GM23338 (cell line): ENCODE results near the gene AIM2. TPM values are rescaled to one million over a fixed set of nuclear protein-coding genes. Genes with fewer than 3 reads are reported as not detected.

Source experiments
- ATAC-seq: fragments of 200-7000 bp; cut with Tn5 transposase; 3 replicates; pipeline ENCODE4 v1.9.1; 2020
- DNase-seq: peaks from one replicate; pipeline ENCODE4 v3.0.0-alpha.2; 2015; ENCODE audit warnings: low spot score
- H2AFZ ChIP-seq: fragments of 200-600 bp; sonication (generic); 2 replicates; pipeline ENCODE4 v1.8.0; 2016; ENCODE audit warnings: antibody characterized with exemption, mild to moderate bottlenecking, moderate library complexity
- H3F3A ChIP-seq: fragments of 200-600 bp; sonication (generic); replicated peaks from 2 replicates; pipeline ENCODE4 v1.8.0; 2017; ENCODE audit warnings: antibody characterized with exemption, mixed run types, low read depth
- H3K27ac ChIP-seq: fragments of 200-600 bp; sonication (generic); 2 replicates; pipeline ENCODE4 v1.6.1; 2016; ENCODE audit warnings: low read depth
- H3K27me3 ChIP-seq: fragments of 200-600 bp; sonication (generic); 2 replicates; pipeline ENCODE4 v1.8.0; 2016; ENCODE audit warnings: mild to moderate bottlenecking, mixed run types, moderate library complexity; ENCODE audit not compliant: insufficient read depth
- H3K36me3 ChIP-seq: fragments of 200-600 bp; sonication (generic); 2 replicates; pipeline ENCODE4 v1.8.0; 2016; ENCODE audit warnings: mild to moderate bottlenecking; ENCODE audit not compliant: insufficient read depth
- H3K4me1 ChIP-seq: fragments of 200-600 bp; sonication (generic); 2 replicates; pipeline ENCODE4 v1.8.0; 2016; ENCODE audit warnings: mild to moderate bottlenecking, moderate library complexity; ENCODE audit not compliant: insufficient read depth
- H3K4me2 ChIP-seq: fragments of 200-600 bp; sonication (generic); 2 replicates; pipeline ENCODE4 v1.7.1; 2017; ENCODE audit warnings: mixed run types
- H3K4me3 ChIP-seq: fragments of 200-600 bp; sonication (generic); 2 replicates; pipeline ENCODE4 v1.6.1; 2016; ENCODE audit warnings: mixed run types
- H3K79me2 ChIP-seq: fragments of 200-600 bp; sonication (generic); replicated peaks from 2 replicates; pipeline ENCODE4 v1.8.0; 2017; ENCODE audit warnings: mild to moderate bottlenecking; ENCODE audit not compliant: insufficient read depth
- H3K9me2 ChIP-seq: fragments of 200-600 bp; sonication (generic); 2 replicates; pipeline ENCODE4 v1.8.0; 2017; ENCODE audit not compliant: insufficient read depth
- H4K20me1 ChIP-seq: fragments of 200-600 bp; sonication (generic); replicated peaks from 2 replicates; pipeline ENCODE4 v1.8.0; 2017; ENCODE audit warnings: mild to moderate bottlenecking; ENCODE audit not compliant: insufficient read depth
- H3K27ac Mint-ChIP-seq: 2 replicates; pipeline ENCODE4 v1.8.0; 2020; ENCODE audit warnings: inconsistent platforms, mild to moderate bottlenecking, moderate library complexity, mixed read lengths
- H3K27me3 Mint-ChIP-seq: 3 replicates; pipeline ENCODE4 v1.8.0; 2022; ENCODE audit warnings: low read depth, mild to moderate bottlenecking, moderate library complexity, mixed read lengths, inconsistent platforms; ENCODE audit not compliant: insufficient read depth, poor library complexity
- H3K36me3 Mint-ChIP-seq: 3 replicates; pipeline ENCODE4 v1.8.0; 2021; ENCODE audit warnings: low read depth, mild to moderate bottlenecking, inconsistent platforms, moderate library complexity, mixed read lengths
- H3K4me1 Mint-ChIP-seq: 3 replicates; pipeline ENCODE4 v1.8.0; 2020; ENCODE audit warnings: mild to moderate bottlenecking, inconsistent platforms, mixed read lengths
- H3K4me3 Mint-ChIP-seq: 3 replicates; pipeline ENCODE4 v1.8.0; 2021; ENCODE audit warnings: moderate library complexity, mild to moderate bottlenecking, inconsistent platforms, mixed read lengths
- H3K9me3 Mint-ChIP-seq: 3 replicates; pipeline ENCODE4 v1.8.0; 2020; ENCODE audit warnings: moderate library complexity, mild to moderate bottlenecking, inconsistent platforms, mixed read lengths
- CREB1 ChIP-seq: fragments of 250-450 bp; sonication (Bioruptor Pico); IDR thresholded peaks from 2 replicates; pipeline ENCODE4 v1.5.0; 2020; ENCODE audit warnings: low read depth, mild to moderate bottlenecking, moderate library complexity
- CTCF ChIP-seq, 2 experiments: fragments of 200-600 bp in 1 of 2; sonication (generic) in 1 of 2; conservative IDR thresholded peaks; 2 replicates each; pipeline versions ENCODE4 v1.5.1 to v1.6.1; 2016 to 2017; ENCODE audit warnings: antibody characterized with exemption in 2 of 2, low read depth in 2 of 2, mild to moderate bottlenecking in 2 of 2, moderate library complexity in 1 of 2
- ETS1 ChIP-seq: IDR thresholded peaks from 2 replicates; pipeline ENCODE4 v1.6.1; 2016; ENCODE audit warnings: antibody characterized with exemption
- EZH2 ChIP-seq: fragments of 200-600 bp; sonication (generic); IDR thresholded peaks from one replicate; pipeline ENCODE4 v1.8.0; 2017; ENCODE audit warnings: antibody characterized with exemption, mild to moderate bottlenecking, low read depth; ENCODE audit not compliant: unreplicated experiment
- EZH2phosphoT487 ChIP-seq: fragments of 200-600 bp; sonication (generic); IDR thresholded peaks from one replicate; pipeline ENCODE4 v1.8.1; 2018; ENCODE audit warnings: antibody characterized with exemption; ENCODE audit not compliant: unreplicated experiment
- JUNB ChIP-seq: IDR thresholded peaks from one replicate; pipeline ENCODE4 v1.6.1; 2016; ENCODE audit warnings: antibody characterized with exemption; ENCODE audit not compliant: unreplicated experiment
- NANOG ChIP-seq: IDR thresholded peaks from 2 replicates; pipeline ENCODE4 v1.6.1; 2016; ENCODE audit warnings: antibody characterized with exemption, borderline replicate concordance
- POLR2AphosphoS5 ChIP-seq: IDR thresholded peaks from 2 replicates; pipeline ENCODE4 v1.6.1; 2016; ENCODE audit warnings: antibody characterized with exemption, low read depth
- REST ChIP-seq: IDR thresholded peaks from one replicate; pipeline ENCODE4 v1.6.1; 2018; ENCODE audit warnings: antibody characterized with exemption; ENCODE audit not compliant: unreplicated experiment
- STAT1 ChIP-seq: IDR thresholded peaks from one replicate; pipeline ENCODE4 v1.6.1; 2016; ENCODE audit warnings: antibody characterized with exemption; ENCODE audit not compliant: unreplicated experiment
- ZNF114 ChIP-seq: fragments of 250-450 bp; sonication (Bioruptor Pico); IDR thresholded peaks from 2 replicates; pipeline ENCODE4 v1.5.0; 2020; ENCODE audit warnings: mild to moderate bottlenecking, moderate library complexity
- ZNF331 ChIP-seq: fragments of 250-450 bp; sonication (Bioruptor Pico); IDR thresholded peaks from 2 replicates; pipeline ENCODE4 v1.5.0; 2020; ENCODE audit warnings: low read depth, mild to moderate bottlenecking, moderate library complexity
- ZNF462 ChIP-seq: fragments of 250-450 bp; sonication (Bioruptor Pico); IDR thresholded peaks from 2 replicates; pipeline ENCODE4 v1.5.0; 2020; ENCODE audit warnings: mild to moderate bottlenecking, moderate library complexity
- polyA plus RNA-seq: library from polyadenylated mRNA; unstranded; fragments of >200 nt; fragmentation: Nextera tagmentation; extraction: Ambion mirVana; gene quantifications from 2 replicates; pipeline ENCODE4 v1.2.1, GENCODE V29; 2016
- total RNA-seq: library from RNA; depleted of rRNA; stranded (reverse); fragments of >200 nt; shearing (Covaris generic); gene quantifications from 2 replicates; pipeline ENCODE4 v1.2.3, GENCODE V29; 2014

The AIM2 gene
- total and polyA plus RNA-seq, 2 experiments from 2014 or later: 1.5 to 2.5 TPM

- H3K9me2 ChIP-seq: no peaks in the 10 kb centered on the region
- Mint-ChIP-seq H3K27ac (no peak overlapping the region), H3K4me1 (peaks cover 9% of the 10 kb centered on the region; the same call in 2 of the 3 replicates), H3K9me3 (no peaks in the 10 kb centered on the region), H3K36me3 (no peaks in the 10 kb centered on the region), H3K27me3 (peaks cover 2% of the 10 kb centered on the region), H3K4me3 (no peak overlapping the region)
- no peaks in the 10 kb centered on the region for H3K4me1 ChIP-seq
- H3F3A ChIP-seq: no peaks in the 10 kb centered on the region
- no peaks in the 10 kb centered on the region for H4K20me1 ChIP-seq
- H3K27ac ChIP-seq: no peak overlapping the region
- ATAC-seq (no peak), DNase-seq (no peak)
- no peak overlapping the region for H2AFZ ChIP-seq
- H3K4me3 ChIP-seq: no peak overlapping the region
- H3K79me2 ChIP-seq: no peaks in the 10 kb centered on the region
- H3K27me3 ChIP-seq: no peaks in the 10 kb centered on the region
- no peak overlapping the region for H3K4me2 ChIP-seq
- no peaks in the 10 kb centered on the region for H3K36me3 ChIP-seq
- TF ChIP-seq POLR2AphosphoS5: no peak
- TF ChIP-seq EZH2phosphoT487: no peak
- TF ChIP-seq JUNB: no peak
- TF ChIP-seq REST: no peak
- no peak for TF ChIP-seq ZNF331
- TF ChIP-seq CREB1 (CRISPR knock-in tag): no peak
- no peak for TF ChIP-seq EZH2
- TF ChIP-seq ZNF114 (CRISPR knock-in tag): no peak
- TF ChIP-seq STAT1: no peak
- no peak for TF ChIP-seq NANOG
- no peak for TF ChIP-seq CTCF (conservative IDR thresholded peaks at IDR 0.05; ENCODE audit: low read depth in 2 of 2)
- no peak for TF ChIP-seq ZNF462 (CRISPR knock-in tag)
- no peak for TF ChIP-seq ETS1
These were observed 8.6 kb downstream of the AIM2 start for GRCh38 chr1:159067699-159068621.
